ENCODE data around the gene SNX5.
A peak's percentile ranks its signal among the peaks of the same experiment; 100 is the strongest.

Gene SNX5

GRCh38 chr20:18004384-18005031, 35.9 kb upstream of the SNX5 start:
- WGBS = 86% methylated on average over 8 of the region's 8 CpGs
- Histone ChIP-seq H2BK120ac (ENCODE audit: low read depth, low read length) (no peak overlapping the region), H3K27me3 (ENCODE audit: control insufficient read depth in 1 of 2, insufficient read depth in 1 of 2, low read length in 2 of 2) (peaks cover 0 to 26% of the 10 kb centered on the region in 2 experiments), H2AFZ (ENCODE audit: low read depth, low read length) (no peak overlapping the region), H3K27ac (ENCODE audit: low read length, poor library complexity, severe bottlenecking) (no peak overlapping the region), H3K4me2 (ENCODE audit: low read length, poor library complexity, severe bottlenecking) (no peak overlapping the region), H3K4me3 (ENCODE audit: insufficient read depth in 1 of 2, low read depth in 1 of 2, low read length in 2 of 2) (no peak overlapping the region), H3K9ac (ENCODE audit: low read length) (no peak overlapping the region), H3K18ac (ENCODE audit: low read depth in 1 of 2, low read length in 2 of 2) (no peak overlapping the region), H3K79me1 (replicated peaks; ENCODE audit: low read length, poor library complexity, severe bottlenecking) (no peaks in the 10 kb centered on the region), H3K14ac (ENCODE audit: low read length in 2 of 2) (no peak overlapping the region), H3K4ac (ENCODE audit: low read depth in 1 of 2, low read length in 2 of 2) (no peak overlapping the region), H2AK5ac (ENCODE audit: low read length, severe bottlenecking) (no peak overlapping the region), H4K91ac (ENCODE audit: low read length) (no peak overlapping the region), H4K8ac (ENCODE audit: low read length) (no peak overlapping the region), H3K9me3 (ENCODE audit: control insufficient read depth, low read length) (no peaks in the 10 kb centered on the region), H3K23ac (ENCODE audit: low read length in 2 of 2) (no peak overlapping the region), H2BK12ac (ENCODE audit: low read length in 2 of 2) (peak overlapping the region in 1 of 2 experiments; percentile 10), H3K4me1 (ENCODE audit: control insufficient read depth, insufficient read depth, low read depth, low read length) (peaks cover 3% of the 10 kb centered on the region), H2BK5ac (ENCODE audit: low read depth, low read length, poor library complexity, severe bottlenecking) (no peak overlapping the region), H2BK15ac (ENCODE audit: low read depth, poor library complexity, severe bottlenecking) (no peak overlapping the region), H3K36me3 (ENCODE audit: control insufficient read depth in 1 of 2, insufficient read depth in 2 of 2, low read depth in 1 of 2, low read length in 2 of 2) (no peaks in the 10 kb centered on the region)
- DNase-seq = peak; percentile 55

- no peak overlapping the region for H2BK120ac ChIP-seq (ENCODE audit: low read depth, low read length)
- no peaks in the 10 kb centered on the region for H3K79me1 ChIP-seq (replicated peaks; ENCODE audit: low read length, poor library complexity, severe bottlenecking)
- H3K14ac ChIP-seq (ENCODE audit: low read length in 2 of 2) = no peak overlapping the region
- no peak overlapping the region for H3K4ac ChIP-seq (ENCODE audit: low read depth in 1 of 2, low read length in 2 of 2)
- H2BK5ac ChIP-seq (ENCODE audit: low read depth, low read length, poor library complexity, severe bottlenecking) = no peak overlapping the region
- no peak overlapping the region for H3K27ac ChIP-seq (ENCODE audit: low read length, poor library complexity, severe bottlenecking)
- no peak overlapping the region for H4K8ac ChIP-seq (ENCODE audit: low read length)
- H2BK12ac ChIP-seq (ENCODE audit: low read length in 2 of 2) = no peak overlapping the region
- WGBS = 65% methylated on average over 5 of the region's 5 CpGs
- no peak overlapping the region for H4K91ac ChIP-seq (ENCODE audit: low read length)
- no peak for DNase-seq
- peaks cover 2 to 31% of the 10 kb centered on the region in 2 experiments for H3K27me3 ChIP-seq (ENCODE audit: control insufficient read depth in 1 of 2, insufficient read depth in 1 of 2, low read length in 2 of 2)
- no peak overlapping the region for H3K18ac ChIP-seq (ENCODE audit: low read depth in 1 of 2, low read length in 2 of 2)
- H2AK5ac ChIP-seq (ENCODE audit: low read length, severe bottlenecking) = no peak overlapping the region
- H3K36me3 ChIP-seq (ENCODE audit: control insufficient read depth in 1 of 2, insufficient read depth in 2 of 2, low read depth in 1 of 2, low read length in 2 of 2) = no peaks in the 10 kb centered on the region
- no peak overlapping the region for H3K4me2 ChIP-seq (ENCODE audit: low read length, poor library complexity, severe bottlenecking)
- no peaks in the 10 kb centered on the region for H3K9me3 ChIP-seq (ENCODE audit: control insufficient read depth, low read length)
- H3K4me1 ChIP-seq (ENCODE audit: control insufficient read depth, insufficient read depth, low read depth, low read length) = peaks cover 3% of the 10 kb centered on the region
- no peak overlapping the region for H2BK15ac ChIP-seq (ENCODE audit: low read depth, poor library complexity, severe bottlenecking)
- H3K23ac ChIP-seq (ENCODE audit: low read length in 2 of 2) = no peak overlapping the region
- H2AFZ ChIP-seq (ENCODE audit: low read depth, low read length) = no peak overlapping the region
- H3K9ac ChIP-seq (ENCODE audit: low read length) = no peak overlapping the region
- H3K4me3 ChIP-seq (ENCODE audit: insufficient read depth in 1 of 2, low read depth in 1 of 2, low read length in 2 of 2) = no peak overlapping the region
Measured at GRCh38 chr20:18003897-18004296, 35.3 kb upstream of the SNX5 start.

GRCh38 chr20:18001131-18001921, 32.7 kb upstream of the SNX5 start:
- no peaks in the 10 kb centered on the region for H3K79me1 ChIP-seq (replicated peaks; ENCODE audit: low read length, poor library complexity, severe bottlenecking)
- no peak overlapping the region for H2BK12ac ChIP-seq (ENCODE audit: low read length in 2 of 2)
- H4K91ac ChIP-seq (ENCODE audit: low read length) = no peak overlapping the region
- H3K9ac ChIP-seq (ENCODE audit: low read length) = peak overlapping the region; percentile 44
- H2BK5ac ChIP-seq (ENCODE audit: low read depth, low read length, poor library complexity, severe bottlenecking) = no peak overlapping the region
- peak; percentile 85 for DNase-seq
- no peak overlapping the region for H3K4me3 ChIP-seq (ENCODE audit: insufficient read depth in 1 of 2, low read depth in 1 of 2, low read length in 2 of 2)
- H3K27me3 ChIP-seq (ENCODE audit: control insufficient read depth in 1 of 2, insufficient read depth in 1 of 2, low read length in 2 of 2) = peaks cover 4 to 43% of the 10 kb centered on the region in 2 experiments
- no peak overlapping the region for H4K8ac ChIP-seq (ENCODE audit: low read length)
- H3K4ac ChIP-seq (ENCODE audit: low read depth in 1 of 2, low read length in 2 of 2) = no peak overlapping the region
- H3K27ac ChIP-seq (ENCODE audit: low read length, poor library complexity, severe bottlenecking) = no peak overlapping the region
- no peak overlapping the region for H3K18ac ChIP-seq (ENCODE audit: low read depth in 1 of 2, low read length in 2 of 2)
- H2BK15ac ChIP-seq (ENCODE audit: low read depth, poor library complexity, severe bottlenecking) = no peak overlapping the region
- H2AFZ ChIP-seq (ENCODE audit: low read depth, low read length) = no peak overlapping the region
- H2BK120ac ChIP-seq (ENCODE audit: low read depth, low read length) = no peak overlapping the region
- H3K4me2 ChIP-seq (ENCODE audit: low read length, poor library complexity, severe bottlenecking) = no peak overlapping the region
- no peaks in the 10 kb centered on the region for H3K9me3 ChIP-seq (ENCODE audit: control insufficient read depth, low read length)
- H3K23ac ChIP-seq (ENCODE audit: low read length in 2 of 2) = no peak overlapping the region
- peaks cover 2% of the 10 kb centered on the region for H3K4me1 ChIP-seq (ENCODE audit: control insufficient read depth, insufficient read depth, low read depth, low read length)
- WGBS = 61% methylated on average over 9 of the region's 10 CpGs
- no peak overlapping the region for H2AK5ac ChIP-seq (ENCODE audit: low read length, severe bottlenecking)
- H3K36me3 ChIP-seq (ENCODE audit: control insufficient read depth in 1 of 2, insufficient read depth in 2 of 2, low read depth in 1 of 2, low read length in 2 of 2) = no peaks in the 10 kb centered on the region
- no peak overlapping the region for H3K14ac ChIP-seq (ENCODE audit: low read length in 2 of 2)

GRCh38 chr20:17999566-17999965, 31.0 kb upstream of the SNX5 start:
- no peak overlapping the region for H2AFZ ChIP-seq (ENCODE audit: low read depth, low read length)
- H3K4me3 ChIP-seq (ENCODE audit: insufficient read depth in 1 of 2, low read depth in 1 of 2, low read length in 2 of 2) = no peak overlapping the region
- no peak overlapping the region for H2BK120ac ChIP-seq (ENCODE audit: low read depth, low read length)
- H3K4me1 ChIP-seq (ENCODE audit: control insufficient read depth, insufficient read depth, low read depth, low read length) = peaks cover 2% of the 10 kb centered on the region
- no peak overlapping the region for H3K18ac ChIP-seq (ENCODE audit: low read depth in 1 of 2, low read length in 2 of 2)
- no peaks in the 10 kb centered on the region for H3K79me1 ChIP-seq (replicated peaks; ENCODE audit: low read length, poor library complexity, severe bottlenecking)
- H4K8ac ChIP-seq (ENCODE audit: low read length) = no peak overlapping the region
- H3K36me3 ChIP-seq (ENCODE audit: control insufficient read depth in 1 of 2, insufficient read depth in 2 of 2, low read depth in 1 of 2, low read length in 2 of 2) = no peaks in the 10 kb centered on the region
- WGBS = 79% methylated on average over 4 of the region's 4 CpGs
- H4K91ac ChIP-seq (ENCODE audit: low read length) = no peak overlapping the region
- H2BK5ac ChIP-seq (ENCODE audit: low read depth, low read length, poor library complexity, severe bottlenecking) = no peak overlapping the region
- H3K27me3 ChIP-seq (ENCODE audit: control insufficient read depth in 1 of 2, insufficient read depth in 1 of 2, low read length in 2 of 2) = peaks cover 4 to 28% of the 10 kb centered on the region in 2 experiments
- no peak overlapping the region for H3K23ac ChIP-seq (ENCODE audit: low read length in 2 of 2)
- no peak overlapping the region for H3K27ac ChIP-seq (ENCODE audit: low read length, poor library complexity, severe bottlenecking)
- no peak overlapping the region for H2AK5ac ChIP-seq (ENCODE audit: low read length, severe bottlenecking)
- H3K14ac ChIP-seq (ENCODE audit: low read length in 2 of 2) = no peak overlapping the region
- no peaks in the 10 kb centered on the region for H3K9me3 ChIP-seq (ENCODE audit: control insufficient read depth, low read length)
- no peak overlapping the region for H3K9ac ChIP-seq (ENCODE audit: low read length)
- H2BK15ac ChIP-seq (ENCODE audit: low read depth, poor library complexity, severe bottlenecking) = no peak overlapping the region
- no peak for DNase-seq
- no peak overlapping the region for H3K4me2 ChIP-seq (ENCODE audit: low read length, poor library complexity, severe bottlenecking)
- no peak overlapping the region for H2BK12ac ChIP-seq (ENCODE audit: low read length in 2 of 2)
- H3K4ac ChIP-seq (ENCODE audit: low read depth in 1 of 2, low read length in 2 of 2) = no peak overlapping the region

Data from mesenchymal stem cell (in vitro differentiated cells and primary cell).